Renal cortex interstitium (tissue), 15 donors: ENCODE measurements around the gene SLC22A16. TPM values are rescaled to one million over a fixed set of nuclear protein-coding genes. Genes with fewer than 3 reads are reported as not detected.
"Not testable (repeated sequence)": the region's sequence is repeated elsewhere in the genome, so short reads cannot be mapped to it uniquely, and the experiment has no call there.

ENCODE experiments used
- DNase-seq, 11 donors: peaks; one replicate each; pipeline ENCODE4 v3.0.0-alpha.2; 2013; ENCODE audit warnings: low read depth in 9 of 11, low spot score in 4 of 11; ENCODE audit errors: extremely low read depth in 1 of 11
- long read RNA-seq, 16 experiments: transcript quantifications; one replicate each; lab custom pipeline, GENCODE V29; 2026
- polyA plus RNA-seq, 3 donors: library from polyadenylated mRNA; unstranded; fragments of 120-200 nt; gene quantifications; one replicate each; pipeline ENCODE4 v1.2.1, GENCODE V29; 2013; ENCODE audit not compliant: insufficient read length in 3 of 3

Gene SLC22A16
- polyA plus RNA-seq = under 1 TPM; 0.33 to 0.93 (median 0.38) TPM
- long read RNA-seq, donor 1 = 0 reads
- long read RNA-seq, donor 2 = 0 reads
- long read RNA-seq, donor 3 = 0 reads
- long read RNA-seq, donor 4 = 0 reads
- long read RNA-seq, donor 5 = 0 reads
- long read RNA-seq, donor 6 = 0 reads
- long read RNA-seq, donor 7 = 0 reads
- long read RNA-seq, donor 8 = 0 reads
- long read RNA-seq, donor 9 = 0 reads
- long read RNA-seq, donor 10 = 0 reads
- long read RNA-seq, donor 11 = 0 reads
- long read RNA-seq, donor 12 = 0 reads
- long read RNA-seq, donor 13 = 0 reads
- long read RNA-seq, donor 14 = 0 reads
- long read RNA-seq, donor 15 = 0 reads
- long read RNA-seq, donor 16, partial matches to known transcripts = 0 of 1 reads
- long read RNA-seq, donor 16, other reads (novel, unspliced or antisense) = 0 of 1 reads

DNA sequence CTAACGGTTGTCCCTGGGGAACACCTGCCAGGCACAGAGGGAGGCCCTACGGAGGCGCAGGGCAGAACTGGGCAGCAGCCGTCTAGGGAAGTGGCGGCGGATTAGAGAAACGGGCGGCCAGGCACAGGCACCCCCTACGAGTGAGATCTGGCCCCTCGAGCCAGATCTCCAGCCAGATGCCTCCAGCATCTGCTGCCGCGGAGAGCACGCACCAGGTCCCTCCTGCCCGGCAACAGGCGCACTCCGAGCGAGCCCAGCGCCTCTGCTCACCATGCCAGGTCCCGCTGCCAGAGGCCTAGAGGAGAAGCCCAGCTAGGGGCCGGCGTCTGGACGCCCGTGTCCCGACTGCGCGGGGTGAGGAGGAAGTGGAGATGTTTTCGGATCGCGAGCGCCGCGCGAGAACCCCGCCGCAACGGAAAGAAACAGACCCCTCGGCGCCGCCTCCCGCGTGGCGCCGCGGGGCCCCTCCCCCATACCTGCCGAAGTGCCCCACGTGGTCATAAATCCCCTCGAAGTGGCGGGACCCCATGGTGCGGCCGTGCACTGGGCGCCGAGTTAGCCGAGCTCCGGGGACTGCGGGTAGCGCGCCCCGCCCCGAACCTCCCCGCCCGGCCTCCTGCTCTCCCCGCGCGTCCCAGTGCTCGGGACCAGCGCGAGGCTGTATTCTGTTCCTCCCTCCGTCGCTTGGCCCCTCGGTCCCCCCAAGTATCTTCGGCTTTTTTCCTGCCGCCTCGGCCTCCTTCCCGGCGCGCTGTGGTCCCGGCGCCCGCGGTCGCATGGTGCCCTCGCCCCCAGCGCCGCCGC lies at the start of gene SLC22A16:
Gene SLC22A16, minus strand, starts transcription at position 568 of the 804 bp plus-strand sequence. Its CDS starts 39 bp downstream, at position 529.
- DNase-seq = no peak

- DNase-seq = no peak
Observed at GRCh38 chr6:110525001-110525400, 48.6 kb upstream of the SLC22A16 start.

GRCh38 chr6:110524305-110524704 lies 47.9 kb upstream of the SLC22A16 start:
- DNase-seq = no peak

GRCh38 chr6:110523451-110524021 lies 47.1 kb upstream of the SLC22A16 start:
- DNase-seq = no peak

- no peak for DNase-seq
Observed at GRCh38 chr6:110522427-110522826, 46.0 kb upstream of the SLC22A16 start.

GRCh38 chr6:110520992-110521543 lies 44.7 kb upstream of the SLC22A16 start:
- no peak for DNase-seq

DNA sequence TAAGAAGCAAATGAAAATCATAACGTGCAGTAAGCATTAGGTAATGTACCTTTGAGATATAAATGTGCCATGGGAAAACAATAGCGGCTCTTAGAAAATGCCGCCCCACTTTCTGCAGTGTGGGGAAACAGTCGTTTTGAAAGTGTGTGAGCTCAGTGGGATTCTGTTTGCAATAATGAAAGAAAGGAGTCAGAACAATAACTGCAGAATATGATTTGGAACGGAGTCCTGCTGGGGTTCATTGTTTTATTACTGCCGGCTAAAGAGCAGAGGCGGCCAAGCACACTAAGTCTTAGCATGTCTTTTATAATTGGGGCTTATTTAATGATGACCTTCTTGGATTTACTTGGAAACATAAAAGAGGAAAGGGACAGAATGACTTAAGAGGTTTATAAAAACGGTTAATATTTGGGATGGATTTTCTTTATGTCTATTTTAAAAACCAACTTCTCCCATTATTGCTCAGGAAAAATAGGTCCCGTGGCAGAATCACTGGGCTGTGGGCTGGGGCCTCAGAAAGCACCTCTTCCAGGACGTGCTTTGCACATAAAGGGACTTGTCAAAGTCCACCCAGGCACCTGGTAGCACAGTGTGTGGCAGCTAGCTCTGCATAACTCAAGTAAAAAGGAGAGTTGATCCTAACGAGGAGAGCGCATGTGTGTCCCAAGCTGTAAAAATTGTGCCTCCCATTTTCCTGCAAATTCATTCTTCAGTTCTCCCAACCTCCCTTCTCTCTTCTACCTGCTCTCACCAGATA lies 44.0 kb upstream of the SLC22A16 start:
- DNase-seq = no peak

DNA sequence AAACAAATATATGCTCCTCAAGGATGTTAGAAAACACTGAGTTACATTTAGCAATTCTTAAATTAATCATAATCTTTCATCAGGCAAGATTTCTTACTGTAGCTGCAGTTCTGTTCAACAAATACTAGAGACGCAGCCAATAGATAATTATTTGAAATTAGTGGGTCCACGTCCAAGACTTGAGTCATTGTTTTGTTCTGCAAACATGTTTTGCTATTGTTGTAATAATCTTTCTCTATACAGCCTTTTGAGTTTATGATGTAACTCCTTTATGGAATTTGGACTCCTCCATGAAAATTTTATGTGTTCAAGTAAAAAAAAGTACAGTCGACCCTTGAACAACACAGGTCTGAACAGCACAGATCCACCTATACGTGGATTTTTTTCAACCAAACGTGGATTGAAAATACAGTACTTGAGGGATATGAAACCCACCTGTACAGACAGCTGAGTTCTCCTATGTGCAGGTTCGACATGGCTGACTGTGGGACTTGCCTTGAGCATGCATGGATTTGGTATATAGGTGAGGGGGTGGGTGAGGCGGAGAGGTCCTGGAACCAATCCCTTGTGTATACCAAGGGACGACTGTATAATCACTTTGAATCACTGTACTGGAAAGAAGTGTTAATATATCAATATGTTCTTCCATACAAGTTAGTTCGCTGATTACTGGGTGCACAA lies 41.3 kb upstream of the SLC22A16 start:
- DNase-seq = no peak

- no peak for DNase-seq
Observed at GRCh38 chr6:110517034-110517433, 40.6 kb upstream of the SLC22A16 start.

GRCh38 chr6:110514818-110515217 lies 38.4 kb upstream of the SLC22A16 start:
- no peak for DNase-seq

GRCh38 chr6:110512991-110513390 lies 36.6 kb upstream of the SLC22A16 start:
- no peak for DNase-seq

DNA sequence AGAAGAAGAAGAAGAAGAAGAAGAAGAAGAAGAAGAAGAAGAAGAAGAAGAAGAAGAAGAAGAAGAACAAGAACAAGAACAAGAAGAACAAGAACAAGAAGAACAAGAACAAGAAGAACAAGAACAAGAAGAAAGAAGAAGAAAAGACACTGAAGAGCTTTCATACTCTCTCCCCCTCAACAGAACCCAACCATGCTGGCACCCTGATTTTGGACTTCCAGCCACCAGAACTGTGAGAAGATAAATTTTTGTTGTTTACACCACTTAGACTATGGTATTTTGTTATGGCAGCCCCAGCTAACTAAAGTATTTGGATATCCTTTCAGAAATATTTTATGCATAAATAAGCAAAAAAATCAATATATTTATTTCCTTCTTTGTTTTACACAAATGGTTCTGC lies 36.1 kb upstream of the SLC22A16 start:
- DNase-seq = not testable (repeated sequence)

DNA sequence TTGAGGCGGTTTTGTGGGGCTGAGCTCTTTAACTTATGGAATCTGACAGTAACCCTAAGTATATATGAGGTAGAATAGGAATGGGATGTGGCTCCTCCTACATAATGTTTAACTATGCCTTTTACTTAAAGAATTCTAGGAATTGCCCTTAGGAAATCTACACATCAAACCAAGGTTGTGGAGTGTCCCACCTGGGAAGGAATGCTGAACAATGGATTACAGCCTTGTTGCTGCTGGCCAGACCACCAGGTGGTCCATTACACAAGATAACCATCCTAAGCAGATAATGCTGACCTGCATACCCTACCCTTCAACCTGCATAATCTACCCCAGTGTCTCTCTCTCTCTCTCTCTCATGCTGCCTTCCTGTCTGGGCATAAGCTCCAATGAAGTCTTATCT lies 35.0 kb upstream of the SLC22A16 start:
- no peak for DNase-seq

GRCh38 chr6:110509617-110510241 lies 33.3 kb upstream of the SLC22A16 start:
- DNase-seq = no peak

DNA sequence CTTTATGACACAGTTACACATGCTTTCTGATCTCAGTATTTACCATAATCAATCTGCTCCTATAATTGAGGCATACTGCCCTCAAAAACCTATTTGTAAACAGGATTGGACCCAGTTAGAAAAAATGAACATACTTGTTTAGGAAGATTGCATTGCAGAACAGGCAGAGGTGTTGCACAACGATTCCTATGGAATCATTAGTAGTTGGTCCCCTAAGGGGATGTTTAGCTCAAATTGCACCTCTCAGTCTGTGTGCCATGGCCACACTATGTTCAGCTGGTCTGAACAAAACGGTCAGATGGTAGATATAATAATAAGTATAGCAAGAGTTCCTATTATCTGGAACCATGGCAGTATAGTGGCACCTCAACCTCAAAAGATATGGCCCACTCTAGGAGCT lies 28.5 kb upstream of the SLC22A16 start:
- DNase-seq = not testable (repeated sequence)

DNA sequence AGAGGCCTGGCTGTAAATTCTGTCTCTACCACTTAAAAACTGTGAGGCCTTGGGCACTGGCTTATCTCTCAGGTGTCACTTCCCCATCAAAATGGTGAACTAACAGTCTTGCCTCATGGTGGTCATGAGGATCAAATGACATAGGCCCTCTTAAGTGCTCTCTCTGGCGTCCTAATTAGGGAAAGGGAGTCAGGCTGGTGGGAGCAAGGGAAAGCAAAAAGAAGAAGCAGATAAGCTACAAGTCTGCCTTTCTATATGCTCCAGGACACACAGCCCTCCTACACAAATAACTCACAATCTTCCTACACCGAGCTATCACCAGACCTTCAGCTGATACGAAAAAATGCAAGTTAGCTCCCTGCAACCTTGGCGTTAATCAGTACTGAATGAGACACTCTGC lies 19.5 kb upstream of the SLC22A16 start:
- DNase-seq = no peak

- DNase-seq = no peak
Observed at GRCh38 chr6:110493253-110493800, 16.9 kb upstream of the SLC22A16 start.

DNA sequence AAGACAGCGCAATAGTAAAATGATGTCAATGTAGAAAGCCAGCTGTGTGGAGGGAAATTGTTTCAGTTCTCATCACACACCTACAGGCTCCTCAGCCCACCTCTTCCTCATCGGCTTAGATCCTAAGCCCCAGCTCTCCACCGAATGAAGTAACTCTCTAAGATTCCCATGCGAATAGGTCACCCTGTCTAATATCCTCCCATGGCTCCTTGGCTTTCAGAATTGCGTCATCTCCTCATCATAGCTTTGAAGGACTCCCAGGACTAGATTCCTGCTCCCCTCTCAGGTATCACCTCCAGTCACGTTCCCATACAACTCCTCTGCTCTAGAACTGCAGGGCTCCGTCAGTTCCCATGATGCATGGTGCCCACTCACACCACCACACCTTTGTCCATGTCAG lies 16.2 kb upstream of the SLC22A16 start:
- no peak for DNase-seq
